GM12878 (cell line): ENCODE results near the gene DGCR8. TPM values are rescaled to one million over a fixed set of nuclear protein-coding genes. Genes with fewer than 3 reads are reported as not detected.
"Not testable (repeated sequence)": the region's sequence is repeated elsewhere in the genome, so short reads cannot be mapped to it uniquely, and the experiment has no call there.

Experiments used
- ATAC-seq: fragments of 200-7000 bp; cut with Tn5 transposase; 3 replicates; pipeline ENCODE4 v1.9.1; 2020; ENCODE audit warnings: mild to moderate bottlenecking, moderate library complexity
- BruUV-seq: library from RNA; stranded (reverse); fragments of 400-500 nt; replicated peaks from 2 replicates; lab custom pipeline; 2021; lab: Mats Ljungman, UMichigan
- CTCF ChIA-PET: fragments of 300-600 bp; sonication (Branson Sonifier 250); formaldehyde crosslinking; extraction: SDS; loops from one replicate; lab custom pipeline; 2021; ENCODE audit warnings: inconsistent platforms; lab: Yijun Ruan, JAX
- POLR2A ChIA-PET: fragments of 350-600 bp; formaldehyde crosslinking; extraction: SDS; loops from one replicate; lab custom pipeline; 2021; ENCODE audit warnings: inconsistent platforms; lab: Charles Lee
- RAD21 ChIA-PET: fragments of 300-600 bp; sonication (Branson Sonifier 250); formaldehyde crosslinking; loops from one replicate; lab custom pipeline; 2023; ENCODE audit warnings: antibody characterized with exemption; ENCODE audit not compliant: unreplicated experiment; lab: Charles Lee
- SMC1A ChIA-PET: fragments of 300-600 bp; sonication (Branson Sonifier 250); formaldehyde crosslinking; loops from one replicate; lab custom pipeline; 2023; ENCODE audit not compliant: unreplicated experiment, uncharacterized antibody; lab: Charles Lee
- DNase-seq: peaks from one replicate; pipeline ENCODE4 v3.0.0-alpha.2; 2011; ENCODE audit warnings: low read depth, low spot score
- FAIRE-seq: peaks from 3 replicates; lab custom pipeline; 2011; peaks lifted over from hg19 to GRCh38; lab: Jason Lieb, UNC
- H2AFZ ChIP-seq: 2 replicates; pipeline ENCODE4 v1.6.0; 2011; ENCODE audit warnings: low read depth, low read length, control low read depth; ENCODE audit not compliant: control insufficient read depth
- H3K27ac ChIP-seq: 2 replicates; pipeline ENCODE4 v1.5.1; 2011; ENCODE audit warnings: control low read depth; ENCODE audit not compliant: control insufficient read depth, insufficient read depth
- H3K27me3 ChIP-seq, 2 experiments: replicated peaks in 1 of 2; 2 replicates each; pipeline versions ENCODE4 v1.6.0 to v1.6.1; 2011; ENCODE audit warnings: low read length in 1 of 2; ENCODE audit not compliant: control insufficient read depth in 2 of 2, insufficient read depth in 2 of 2
- H3K36me3 ChIP-seq, 2 experiments: 2 replicates each; pipeline ENCODE4 v1.5.1; 2011; ENCODE audit warnings: low read length in 1 of 2; ENCODE audit not compliant: control insufficient read depth in 2 of 2, insufficient read depth in 2 of 2
- H3K4me1 ChIP-seq: 2 replicates; pipeline ENCODE4 v1.6.1; 2011; ENCODE audit warnings: mild to moderate bottlenecking, low read length, moderate library complexity, mixed read lengths; ENCODE audit not compliant: control insufficient read depth, insufficient read depth
- H3K4me2 ChIP-seq: 2 replicates; pipeline ENCODE4 v1.6.0; 2011; ENCODE audit warnings: control low read depth; ENCODE audit not compliant: control insufficient read depth, insufficient read depth
- H3K4me3 ChIP-seq: fragments of 200-600 bp; sonication (generic); 2 replicates; pipeline ENCODE4 v1.5.1; 2016
- H3K79me2 ChIP-seq: 2 replicates; pipeline ENCODE4 v1.6.0; 2011; ENCODE audit warnings: low read length; ENCODE audit not compliant: control insufficient read depth, insufficient read depth
- H3K9ac ChIP-seq: 2 replicates; pipeline ENCODE4 v1.8.0; 2011; ENCODE audit warnings: low read length, control low read depth, mixed read lengths; ENCODE audit not compliant: control insufficient read depth, insufficient read depth
- H3K9me3 ChIP-seq: replicated peaks from 3 replicates; pipeline ENCODE4 v1.5.1; 2011; ENCODE audit warnings: mild to moderate bottlenecking, low read length; ENCODE audit not compliant: control insufficient read depth, insufficient read depth
- H4K20me1 ChIP-seq: 2 replicates; pipeline ENCODE4 v1.6.0; 2011; ENCODE audit not compliant: control insufficient read depth, insufficient read depth
- BCL3 ChIP-seq: IDR thresholded peaks from 2 replicates; pipeline ENCODE4 v1.6.1; 2011; ENCODE audit warnings: borderline replicate concordance, low read depth, mild to moderate bottlenecking, moderate library complexity, low read length; ENCODE audit not compliant: insufficient read depth, poor library complexity, severe bottlenecking
- IRF5 ChIP-seq: fragments of 450-650 bp; IDR thresholded peaks from 2 replicates; pipeline ENCODE4 v1.6.1; 2017; ENCODE audit warnings: borderline replicate concordance
- NFIC ChIP-seq: IDR thresholded peaks from 2 replicates; pipeline ENCODE4 v1.6.1; 2012; ENCODE audit warnings: low read depth, mild to moderate bottlenecking, inconsistent platforms, low read length, moderate library complexity
- PKNOX1 ChIP-seq: fragments of 450-650 bp; IDR thresholded peaks from 2 replicates; pipeline ENCODE4 v1.6.1; 2016; ENCODE audit warnings: mild to moderate bottlenecking
- RELB ChIP-seq: fragments of 450-650 bp; IDR thresholded peaks from 2 replicates; pipeline ENCODE4 v1.6.1; 2017; ENCODE audit warnings: low read depth, mild to moderate bottlenecking, moderate library complexity
- WGBS: methylation state at CpG from one replicate; pipeline ENCODE4 v1.1.6; 2016; ENCODE audit warnings: low lambda C conversion rate; ENCODE audit not compliant: insufficient replicate concordance, insufficient coverage; ENCODE audit errors: missing lambda C conversion rate; 5-methylcytosine and 5-hydroxymethylcytosine counted together
- in situ Hi-C: fragments of 300-500 bp; cut with MboI; formaldehyde crosslinking; loops from 9 replicates; pipeline ENCODE4 v1.14.3; 2018; ENCODE audit warnings: mixed read lengths
- intact Hi-C: fragments of 100-400 bp; cut with micrococcal nuclease; formaldehyde crosslinking; loops from one replicate; pipeline ENCODE4 v1.14.2; 2022; ENCODE audit not compliant: unreplicated experiment
- polyA plus RNA-seq, 11 experiments: library from polyadenylated mRNA; depleted of rRNA in 4 of 11; unstranded in 6 of 11; stranded (reverse) in 5 of 11; fragments of >200 nt; fragmentation: Nextera tagmentation in 4 of 11; fragmentation: Illumina TruSeq in 1 of 11; extraction: Ambion mirVana in 4 of 11; extraction: Trizol in 1 of 11; gene quantifications; 1 replicate in 1 of 11; 2 replicates in 10 of 11; pipeline versions ENCODE4 v1.2.1 to v1.2.3, GENCODE V29; 2011 to 2016; ENCODE audit warnings: inconsistent platforms in 2 of 11, missing spikeins in 2 of 11, low read depth in 1 of 11
- total RNA-seq, 4 experiments: library from RNA; depleted of rRNA in 3 of 4; stranded (reverse); fragments of >200 nt in 3 of 4; fragmentation: Illumina TruSeq in 1 of 4; extraction: Trizol in 1 of 4; gene quantifications; 2 replicates each; pipeline versions ENCODE4 v1.2.1 to v1.2.3, GENCODE V29; 2013 to 2021

The DGCR8 gene
- total and polyA plus RNA-seq, 10 of the 15 experiments (the other 5 are each of a cell fraction or from before 2014, with no cell fraction given): 1.2 to 35.1 (median 17.2) TPM

GRCh38 chr22:20066617-20067383 is 13.2 kb upstream of the DGCR8 start (continued):
- TF ChIP-seq BCL3: no peak
- no peak for TF ChIP-seq PKNOX1
- no peak for TF ChIP-seq NFIC
- TF ChIP-seq RELB: no peak
- no peak for TF ChIP-seq IRF5
- TF ChIP-seq, all 136 proteins: peak for 0

GRCh38 chr22:20067384-20067682 is 12.7 kb upstream of the DGCR8 start:
- BruUV-seq, H3K27me3 ChIP-seq, intact Hi-C loops, in situ Hi-C loops, DNase-seq, H4K20me1 ChIP-seq, H3K4me2 ChIP-seq, POLR2A ChIA-PET, H3K36me3 ChIP-seq, H3K4me3 ChIP-seq, H3K27ac ChIP-seq, H2AFZ ChIP-seq, FAIRE-seq, H3K9ac ChIP-seq, ATAC-seq, RAD21 ChIA-PET, H3K9me3 ChIP-seq, H3K79me2 ChIP-seq, H3K4me1 ChIP-seq: not testable (repeated sequence)
- 96% methylated on average over 3 of the region's 3 CpGs for WGBS
- ChIA-PET CTCF (interaction anchor here (1.6 kb wide), 1 partner anchor 16 kb away, joined by 3 read pairs; no protein-coding TSS in a partner anchor), SMC1A (interaction anchor here (0.6 kb wide), 1 partner anchor 612 kb away, joined by 3 read pairs; no protein-coding TSS in a partner anchor)
